Esophagus squamous epithelium (tissue), 5 donors: ENCODE measurements around the gene GTPBP2. TPM values are rescaled to one million over a fixed set of nuclear protein-coding genes. Genes with fewer than 3 reads are reported as not detected.

Experiments
- DNase-seq: peaks from one replicate; lab custom pipeline; 2025; lab: John Stamatoyannopoulos, UW
- H3K27ac ChIP-seq, 4 donors: fragments of 200-600 bp; sonication (generic); one replicate each; pipeline ENCODE4 v1.5.1; 2016 to 2019; ENCODE audit warnings: mild to moderate bottlenecking in 1 of 4
- H3K27me3 ChIP-seq, 4 donors: fragments of 200-600 bp; sonication (generic); 1 replicate in 3 of 4; 2 replicates in 1 of 4; pipeline versions ENCODE4 v1.5.1 to v1.6.0; 2017 to 2021; ENCODE audit warnings: antibody characterized with exemption in 1 of 4
- H3K36me3 ChIP-seq, 3 donors: fragments of 200-600 bp; sonication (generic); one replicate each; pipeline ENCODE4 v1.5.1; 2016 to 2019
- H3K4me1 ChIP-seq, 3 donors: fragments of 200-600 bp; sonication (generic); one replicate each; pipeline ENCODE4 v1.5.1; 2017 to 2019
- H3K4me3 ChIP-seq, 4 donors: fragments of 200-600 bp; sonication (generic); 1 replicate in 3 of 4; 2 replicates in 1 of 4; pipeline ENCODE4 v1.5.1; 2016 to 2019; ENCODE audit warnings: mild to moderate bottlenecking in 2 of 4, moderate library complexity in 1 of 4
- H3K9me3 ChIP-seq, 3 donors: fragments of 200-600 bp; sonication (generic); one replicate each; pipeline ENCODE4 v1.5.1; 2016 to 2019
- POLR2A ChIP-seq, 4 donors: fragments of 450-650 bp; IDR thresholded peaks; one replicate each; pipeline ENCODE4 v1.6.1; 2017; ENCODE audit warnings: antibody characterized with exemption in 4 of 4, mild to moderate bottlenecking in 4 of 4, moderate library complexity in 3 of 4
- WGBS, 2 donors: methylation state at CpG; one replicate each; pipeline ENCODE4 v1.1.5; 2018; 5-methylcytosine and 5-hydroxymethylcytosine counted together
- intact Hi-C: fragments of 100-400 bp; cut with DNase I; formaldehyde crosslinking; loops from one replicate; pipeline ENCODE4 v1.15.0; 2022
- total RNA-seq, 4 donors: library from RNA; depleted of rRNA; stranded (reverse); fragments of >200 nt; gene quantifications; one replicate each; pipeline ENCODE4 v1.1.0, GENCODE V29; 2016
- TF ChIP-seq, protein P1 (sequence below), 6 experiments: fragments of 450-650 bp in 4 of 6; fragments of 200-600 bp in 2 of 6; sonication (generic) in 2 of 6; IDR thresholded peaks; one replicate each; pipeline ENCODE4 v1.5.1; 2016 to 2019; ENCODE audit warnings: antibody characterized with exemption in 6 of 6, mild to moderate bottlenecking in 4 of 6, moderate library complexity in 4 of 6
- donor health status: DM: yes; HTN: yes; CAD: no.

GTPBP2 gene
- total RNA-seq, 4 donors from 2014 or later, result 24.3 to 52.4 (median 48.6) TPM

DNA sequence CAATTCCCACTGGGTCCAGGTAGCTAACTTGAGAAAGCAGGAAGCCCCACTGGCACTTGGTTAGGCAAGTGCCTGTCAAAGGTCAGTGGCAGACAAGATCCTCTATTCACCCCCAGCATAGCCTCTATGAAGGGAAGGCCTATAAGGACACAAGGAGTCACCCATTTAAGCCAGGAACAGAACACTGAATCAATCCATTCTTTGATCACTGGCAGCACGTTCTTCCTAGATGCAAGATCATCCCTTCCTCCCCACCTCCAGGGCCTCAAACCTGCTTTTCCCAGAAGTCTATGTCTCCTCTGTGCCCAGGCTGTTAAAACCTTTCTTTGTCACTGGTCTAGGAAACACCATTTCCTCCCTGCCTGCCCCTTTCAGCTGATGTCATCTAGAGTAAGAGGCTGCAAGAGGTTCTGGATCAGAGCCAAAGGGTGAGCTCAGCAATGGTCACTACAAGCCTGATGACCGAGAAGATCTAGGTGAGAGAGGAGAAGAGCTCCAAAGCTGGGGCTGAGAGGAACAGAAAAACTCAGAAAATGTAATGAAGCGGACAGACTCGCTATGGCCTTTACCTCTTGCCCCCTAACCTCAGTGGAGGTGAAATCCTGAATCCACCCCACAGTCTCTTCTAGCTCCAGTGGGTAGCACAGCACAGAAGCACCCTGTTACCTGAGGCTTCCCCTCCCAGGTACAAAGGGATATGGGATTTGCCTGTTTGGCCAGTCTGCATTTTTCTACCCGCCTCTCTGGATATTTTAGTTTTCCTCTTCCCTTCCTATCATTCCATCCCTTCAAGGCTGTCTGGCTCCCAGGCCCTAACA is 1.8 kb downstream of the GTPBP2 start:
- Histone ChIP-seq H3K4me3 (peak overlapping the region in 2 of 4 donors; percentile 84 to 95), H3K27me3 (no peaks in the 10 kb centered on the region), H3K4me1 (peaks cover 18 to 39% (median 19%) of the 10 kb centered on the region in 3 donors), H3K27ac (peak overlapping the region; percentile 86 to 99 (median 98)), H3K9me3 (no peaks in the 10 kb centered on the region), H3K36me3 (peaks cover 29 to 46% (median 31%) of the 10 kb centered on the region in 3 donors)
- 69 to 73% methylated on average over 4 to 5 of the region's 5 CpGs for WGBS, 2 donors
- no peak for TF ChIP-seq POLR2A (IDR thresholded peaks at IDR 0.05)
- TF ChIP-seq, protein P1, sequence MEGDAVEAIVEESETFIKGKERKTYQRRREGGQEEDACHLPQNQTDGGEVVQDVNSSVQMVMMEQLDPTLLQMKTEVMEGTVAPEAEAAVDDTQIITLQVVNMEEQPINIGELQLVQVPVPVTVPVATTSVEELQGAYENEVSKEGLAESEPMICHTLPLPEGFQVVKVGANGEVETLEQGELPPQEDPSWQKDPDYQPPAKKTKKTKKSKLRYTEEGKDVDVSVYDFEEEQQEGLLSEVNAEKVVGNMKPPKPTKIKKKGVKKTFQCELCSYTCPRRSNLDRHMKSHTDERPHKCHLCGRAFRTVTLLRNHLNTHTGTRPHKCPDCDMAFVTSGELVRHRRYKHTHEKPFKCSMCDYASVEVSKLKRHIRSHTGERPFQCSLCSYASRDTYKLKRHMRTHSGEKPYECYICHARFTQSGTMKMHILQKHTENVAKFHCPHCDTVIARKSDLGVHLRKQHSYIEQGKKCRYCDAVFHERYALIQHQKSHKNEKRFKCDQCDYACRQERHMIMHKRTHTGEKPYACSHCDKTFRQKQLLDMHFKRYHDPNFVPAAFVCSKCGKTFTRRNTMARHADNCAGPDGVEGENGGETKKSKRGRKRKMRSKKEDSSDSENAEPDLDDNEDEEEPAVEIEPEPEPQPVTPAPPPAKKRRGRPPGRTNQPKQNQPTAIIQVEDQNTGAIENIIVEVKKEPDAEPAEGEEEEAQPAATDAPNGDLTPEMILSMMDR (IDR thresholded peaks at IDR 0.05), result no peak
- no peak for DNase-seq
- intact Hi-C loops, result no loop called here

DNA sequence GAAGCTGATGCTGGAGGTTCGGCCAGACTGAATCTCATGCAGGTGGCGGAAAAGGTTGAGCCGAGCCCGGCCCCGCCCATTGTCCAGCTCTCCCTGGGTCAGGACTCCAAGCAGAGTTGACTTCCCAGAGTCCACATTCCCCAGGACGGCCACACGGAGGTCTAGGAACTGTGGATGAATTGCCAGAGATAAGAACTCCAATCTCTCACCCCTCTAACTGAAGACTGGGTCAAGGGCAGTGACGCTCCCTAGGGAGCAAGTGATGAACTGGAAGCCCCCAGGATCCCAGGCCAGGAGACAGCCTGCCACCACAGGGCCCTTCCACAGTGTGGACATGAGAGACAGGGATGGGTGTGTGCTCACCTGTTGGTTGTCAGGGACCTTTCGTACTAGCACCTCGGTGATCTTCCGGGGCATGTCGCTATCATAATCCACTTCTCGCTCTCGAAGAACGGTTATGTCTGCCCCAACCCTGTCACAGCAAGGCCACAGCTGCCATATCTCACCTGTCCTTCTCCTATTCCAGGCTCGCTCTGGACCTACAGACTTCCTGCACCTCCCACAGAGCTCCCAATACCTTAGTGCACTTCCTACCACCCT is 3.6 kb downstream of the GTPBP2 start:
- TF ChIP-seq, protein P1 (IDR thresholded peaks at IDR 0.05), result no peak
- no peak for TF ChIP-seq POLR2A (IDR thresholded peaks at IDR 0.05)
- WGBS, 2 donors, result 95 to 97% methylated on average over 7 to 8 of the region's 16 CpGs
- Histone ChIP-seq H3K4me3 (no peak overlapping the region), H3K4me1 (peaks cover 18 to 33% (median 19%) of the 10 kb centered on the region in 3 donors), H3K9me3 (no peaks in the 10 kb centered on the region), H3K36me3 (peaks cover 44 to 63% (median 45%) of the 10 kb centered on the region in 3 donors), H3K27me3 (no peaks in the 10 kb centered on the region), H3K27ac (no peak overlapping the region)
- intact Hi-C loops, result no loop called here
- DNase-seq, result no peak

DNA sequence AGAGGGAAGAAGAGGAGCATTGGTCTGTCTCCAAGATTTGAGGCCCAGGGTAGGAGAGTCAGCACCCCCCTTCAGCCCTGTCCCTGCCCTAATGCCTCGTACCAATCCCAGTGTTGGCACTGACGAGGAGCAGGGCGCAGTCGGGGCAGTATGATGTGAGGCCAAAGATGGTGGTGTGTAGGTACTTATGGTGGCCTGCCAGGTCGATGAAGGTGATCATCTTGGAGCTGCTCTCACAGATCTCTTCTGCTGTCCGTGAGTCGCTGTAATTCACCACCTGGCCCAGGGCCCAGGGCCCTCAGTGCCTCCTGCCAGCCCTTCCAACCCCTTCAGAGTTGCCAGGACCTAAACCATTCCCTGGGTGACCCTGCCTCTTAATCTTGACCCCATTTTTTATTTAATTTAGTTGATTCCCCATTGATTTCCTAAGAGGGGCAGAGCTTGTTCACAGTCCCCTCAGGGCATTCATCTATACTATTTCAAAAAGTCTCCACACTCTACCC is 4.2 kb downstream of the GTPBP2 start:
- H3K4me1 ChIP-seq, result peaks cover 18 to 28% (median 19%) of the 10 kb centered on the region in 3 donors
- intact Hi-C loops, result no loop called here
- TF ChIP-seq, protein P1 (IDR thresholded peaks at IDR 0.05), result no peak
- TF ChIP-seq POLR2A (IDR thresholded peaks at IDR 0.05), result no peak
- H3K36me3 ChIP-seq, result peaks cover 44 to 70% (median 45%) of the 10 kb centered on the region in 3 donors
- no peaks in the 10 kb centered on the region for H3K27me3 ChIP-seq
- WGBS, 2 donors, result 69 to 84% methylated on average over 6 to 7 of the region's 7 CpGs
- no peaks in the 10 kb centered on the region for H3K9me3 ChIP-seq
- H3K27ac ChIP-seq, result no peak overlapping the region
- no peak for DNase-seq
- no peak overlapping the region for H3K4me3 ChIP-seq

DNA sequence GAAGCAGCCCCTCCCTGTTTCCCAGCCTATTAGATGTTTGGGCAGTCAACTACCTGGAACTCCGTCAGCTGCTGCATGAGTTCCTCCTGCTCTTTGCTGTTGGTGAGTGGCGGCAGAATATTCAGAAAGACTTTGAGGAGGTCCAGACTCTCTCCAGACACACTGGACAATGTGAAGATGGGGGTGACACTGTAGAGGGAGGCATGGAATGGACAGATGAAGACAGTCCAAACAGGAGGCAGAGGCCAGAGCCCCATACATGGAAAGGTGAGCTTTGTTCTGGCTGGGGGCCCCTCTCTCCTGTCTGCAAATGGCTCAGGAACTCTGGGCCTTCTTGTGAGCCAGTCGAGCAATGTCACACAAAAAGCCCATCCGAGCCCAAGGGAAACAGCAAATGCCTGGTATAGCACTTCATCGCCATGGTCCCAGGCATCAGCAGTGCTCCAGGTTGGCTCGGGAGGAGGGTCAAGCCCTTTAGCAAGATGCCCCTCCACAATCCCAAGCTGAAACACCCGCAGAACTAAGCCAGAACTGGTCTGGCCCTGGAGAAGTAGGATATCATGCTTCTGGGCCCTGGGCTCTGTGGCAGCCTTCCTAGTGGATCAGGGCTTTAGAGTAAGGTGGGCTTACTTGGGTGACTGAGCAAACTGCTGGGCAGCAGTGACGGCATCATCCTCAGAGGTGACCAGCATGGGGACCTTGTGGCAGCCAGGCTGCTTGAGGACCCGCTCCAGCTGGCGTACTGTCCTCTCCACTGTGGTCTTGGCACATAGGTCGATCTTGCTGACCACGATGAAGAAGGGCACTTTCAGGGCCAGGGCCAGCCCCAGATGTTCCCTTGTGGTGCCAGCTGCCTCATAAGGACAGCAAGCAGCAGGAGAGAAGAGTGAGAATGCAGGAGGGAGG is 4.9 kb downstream of the GTPBP2 start:
- H3K9me3 ChIP-seq, result no peaks in the 10 kb centered on the region
- peaks cover 18 to 28% (median 19%) of the 10 kb centered on the region in 3 donors for H3K4me1 ChIP-seq
- no peak for TF ChIP-seq POLR2A (IDR thresholded peaks at IDR 0.05)
- TF ChIP-seq, protein P1 (IDR thresholded peaks at IDR 0.05), result no peak
- no peaks in the 10 kb centered on the region for H3K27me3 ChIP-seq
- 77 to 94% methylated on average over 4 to 10 of the region's 12 CpGs for WGBS, 2 donors
- no peak overlapping the region for H3K4me3 ChIP-seq
- no peak for DNase-seq
- H3K27ac ChIP-seq, result no peak overlapping the region
- intact Hi-C loops, result no loop called here
- peaks cover 44 to 75% (median 45%) of the 10 kb centered on the region in 3 donors for H3K36me3 ChIP-seq
